ENCODE data around the gene MRLN.

Gene MRLN

DNA sequence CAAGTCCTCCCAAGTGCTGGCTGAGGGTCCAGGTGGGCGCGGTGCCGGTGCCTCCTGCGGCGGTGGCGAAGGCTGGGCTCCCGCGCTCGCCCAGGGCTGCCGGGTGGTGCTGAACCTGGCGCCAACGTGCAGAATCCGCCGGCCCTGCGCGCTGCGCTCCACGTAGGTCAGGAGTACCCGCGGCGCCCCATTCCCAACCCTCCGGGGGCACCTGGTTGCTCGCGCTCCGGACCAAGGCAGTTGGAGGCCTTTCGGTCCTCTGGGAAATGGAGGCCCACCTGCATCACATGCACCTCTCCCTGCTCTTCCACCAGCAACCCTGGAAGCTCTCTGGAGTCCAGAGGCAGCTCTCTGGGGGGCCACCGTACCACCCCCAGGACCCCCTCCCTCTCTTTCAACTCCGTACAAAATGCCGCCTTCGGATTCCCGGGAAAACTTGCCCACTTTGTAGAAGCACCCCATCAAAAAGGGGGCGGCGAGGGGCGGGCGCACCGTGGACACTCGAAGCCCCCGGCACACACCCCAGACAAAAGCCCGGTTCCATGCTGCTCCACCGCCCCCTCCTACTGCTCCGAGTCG lies 44.4 kb downstream of the MRLN start:
- no peak overlapping the region for H3K4ac ChIP-seq (ENCODE audit: low read length)
- H3K14ac ChIP-seq (ENCODE audit: low read length), result peak overlapping the region; percentile 47
- no peak overlapping the region for H3K23ac ChIP-seq (ENCODE audit: low read depth, low read length, poor library complexity)
- peaks cover 0 to 3% of the 10 kb centered on the region in 2 donors for H3K9me3 ChIP-seq (replicated peaks in 1 of 2; ENCODE audit: control insufficient read depth in 2 of 2, insufficient read depth in 1 of 2, low read depth in 1 of 2, low read length in 2 of 2)
- peak overlapping the region; percentile 98 for H2AFZ ChIP-seq (ENCODE audit: low read length)
- peak overlapping the region; percentile 88 for H3K9ac ChIP-seq (ENCODE audit: low read depth, low read length, poor library complexity)
- H2BK15ac ChIP-seq (ENCODE audit: low read length), result peak overlapping the region; percentile 88
- H2BK5ac ChIP-seq (ENCODE audit: low read length), result peak overlapping the region; percentile 43
- no CpG with 5 or more reads among the region's 42 CpGs for WGBS, 2 donors (ENCODE audit: extremely low coverage in 2 of 2, insufficient read length in 2 of 2, insufficient replicate concordance in 1 of 2)
- peak; percentile 21 for DNase-seq (ENCODE audit: low spot score)
- peak overlapping the region; percentile 94 for H4K91ac ChIP-seq (ENCODE audit: low read depth, low read length, poor library complexity)
- H2AK5ac ChIP-seq (ENCODE audit: low read depth, low read length), result peak overlapping the region; percentile 73
- H3K79me1 ChIP-seq (ENCODE audit: low read depth, low read length), result peaks cover 4% of the 10 kb centered on the region
- H3K27me3 ChIP-seq (ENCODE audit: control insufficient read depth in 3 of 3, insufficient read depth in 3 of 3, low read depth in 1 of 3, low read length in 3 of 3), result peaks cover 0 to 28% (median 0%) of the 10 kb centered on the region in 3 experiments
- H3K27ac ChIP-seq (replicated peaks; ENCODE audit: low read length), result peak overlapping the region; percentile 62
- H3K4me2 ChIP-seq (ENCODE audit: insufficient read depth, low read length, poor library complexity, severe bottlenecking), result peak overlapping the region; percentile 84
- H3K4me1 ChIP-seq (ENCODE audit: control insufficient read depth in 2 of 2, insufficient read depth in 1 of 2, low read depth in 1 of 2, low read length in 2 of 2), result peaks cover 6 to 7% of the 10 kb centered on the region in 2 donors
- H3K18ac ChIP-seq (ENCODE audit: low read length), result peak overlapping the region; percentile 98
- H3K4me3 ChIP-seq (ENCODE audit: low read length in 2 of 2), result peak overlapping the region; percentile 89 to 92
- peak overlapping the region; percentile 50 for H2BK12ac ChIP-seq (ENCODE audit: low read length)
- peaks cover 3 to 39% of the 10 kb centered on the region in 2 donors for H3K36me3 ChIP-seq (replicated peaks in 1 of 2; ENCODE audit: control insufficient read depth in 2 of 2, insufficient read depth in 2 of 2, low read length in 2 of 2)
- no peak overlapping the region for H4K8ac ChIP-seq (ENCODE audit: low read depth, low read length)
- peak overlapping the region; percentile 98 for H2BK120ac ChIP-seq (ENCODE audit: low read depth, low read length)

DNA sequence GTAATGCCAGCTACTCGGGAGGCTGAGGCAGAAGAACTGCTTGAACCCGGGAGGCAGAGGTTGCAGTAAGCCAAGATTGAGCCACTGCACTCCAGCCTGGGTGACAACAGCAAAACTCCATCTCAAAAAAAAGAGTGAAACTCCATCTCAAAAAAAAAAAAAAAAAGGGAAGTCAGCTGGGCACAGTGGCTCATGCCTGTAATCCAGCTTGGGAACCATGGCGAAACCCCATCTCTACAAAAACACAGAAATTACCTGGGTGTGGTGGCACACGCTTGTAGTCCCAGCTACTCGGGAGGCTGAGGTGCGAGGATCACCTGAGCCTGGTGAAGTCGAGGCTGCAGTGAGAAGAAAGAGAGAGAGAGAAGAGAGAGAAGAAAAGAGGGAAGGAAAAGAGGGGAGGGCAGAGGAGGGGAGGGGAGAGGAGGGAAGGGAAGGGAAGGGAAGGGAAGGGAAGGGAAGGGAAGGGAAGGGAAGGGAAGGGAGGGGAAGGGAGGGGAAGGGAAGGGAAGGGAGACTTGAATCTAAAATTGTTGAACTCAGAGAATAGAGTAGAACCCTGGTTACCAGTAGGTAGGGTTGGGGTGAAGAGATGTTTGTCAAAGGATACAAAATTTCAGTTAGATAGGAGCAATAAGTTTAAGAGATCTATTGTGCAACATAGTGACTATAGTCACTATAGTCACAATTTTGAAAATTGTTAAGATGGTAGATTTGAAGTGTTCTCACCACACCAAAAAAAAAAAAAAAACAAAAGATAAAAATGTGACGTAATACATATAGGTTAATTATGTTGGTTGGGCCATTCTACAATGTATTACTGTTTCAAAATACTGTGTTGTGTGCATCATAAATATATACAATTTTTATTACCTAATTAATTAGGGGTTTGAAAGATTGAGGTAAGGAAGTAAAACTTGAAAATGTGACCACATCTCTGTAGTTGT lies 46.1 kb downstream of the MRLN start:
- Histone ChIP-seq H3K14ac (ENCODE audit: low read length) (no peak overlapping the region), H2AFZ (ENCODE audit: low read length) (no peak overlapping the region), H3K27ac (replicated peaks; ENCODE audit: low read length) (no peak overlapping the region), H2BK15ac (ENCODE audit: low read length) (no peak overlapping the region), H3K9me3 (replicated peaks in 1 of 2; ENCODE audit: control insufficient read depth in 2 of 2, insufficient read depth in 1 of 2, low read depth in 1 of 2, low read length in 2 of 2) (peaks cover 0 to 3% of the 10 kb centered on the region in 2 donors), H3K79me1 (ENCODE audit: low read depth, low read length) (peaks cover 4% of the 10 kb centered on the region), H3K27me3 (ENCODE audit: control insufficient read depth in 3 of 3, insufficient read depth in 3 of 3, low read depth in 1 of 3, low read length in 3 of 3) (peaks cover 0 to 15% (median 0%) of the 10 kb centered on the region in 3 experiments), H3K9ac (ENCODE audit: low read depth, low read length, poor library complexity) (no peak overlapping the region), H2BK5ac (ENCODE audit: low read length) (no peak overlapping the region), H3K4me1 (ENCODE audit: control insufficient read depth in 2 of 2, insufficient read depth in 1 of 2, low read depth in 1 of 2, low read length in 2 of 2) (peaks cover 6 to 7% of the 10 kb centered on the region in 2 donors), H4K91ac (ENCODE audit: low read depth, low read length, poor library complexity) (no peak overlapping the region), H2BK120ac (ENCODE audit: low read depth, low read length) (no peak overlapping the region), H2BK12ac (ENCODE audit: low read length) (no peak overlapping the region), H3K18ac (ENCODE audit: low read length) (no peak overlapping the region), H3K23ac (ENCODE audit: low read depth, low read length, poor library complexity) (no peak overlapping the region), H4K8ac (ENCODE audit: low read depth, low read length) (no peak overlapping the region), H3K36me3 (replicated peaks in 1 of 2; ENCODE audit: control insufficient read depth in 2 of 2, insufficient read depth in 2 of 2, low read length in 2 of 2) (peaks cover 3 to 57% of the 10 kb centered on the region in 2 donors), H3K4me3 (ENCODE audit: low read length in 2 of 2) (peak overlapping the region in 1 of 2 donors; percentile 92), H3K4ac (ENCODE audit: low read length) (no peak overlapping the region), H2AK5ac (ENCODE audit: low read depth, low read length) (no peak overlapping the region), H3K4me2 (ENCODE audit: insufficient read depth, low read length, poor library complexity, severe bottlenecking) (no peak overlapping the region)
- no CpG with 5 or more reads among the region's 8 CpGs for WGBS, 2 donors (ENCODE audit: extremely low coverage in 2 of 2, insufficient read length in 2 of 2, insufficient replicate concordance in 1 of 2)
- no peak for DNase-seq (ENCODE audit: low spot score)

DNA sequence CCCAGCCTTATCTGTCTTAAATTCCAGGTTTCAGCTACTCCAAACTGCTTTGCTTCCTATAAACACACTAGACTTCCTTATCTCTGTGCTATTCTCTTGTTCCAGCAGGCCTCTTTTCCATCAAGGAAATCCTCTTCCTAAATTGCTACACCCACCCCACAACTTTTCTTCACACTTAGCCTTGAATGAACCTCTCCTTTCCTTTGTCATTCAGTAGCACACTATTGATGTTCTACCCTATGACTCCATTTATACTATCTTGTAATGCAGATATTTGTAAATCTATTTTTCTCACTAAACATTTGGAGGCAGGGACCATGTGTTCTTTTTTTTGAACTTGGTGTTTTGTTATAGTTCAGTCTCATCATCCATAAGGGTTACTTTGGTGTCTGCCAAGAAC lies 47.3 kb downstream of the MRLN start:
- no peak overlapping the region for H3K23ac ChIP-seq (ENCODE audit: low read depth, low read length, poor library complexity)
- H4K91ac ChIP-seq (ENCODE audit: low read depth, low read length, poor library complexity), result no peak overlapping the region
- no peak overlapping the region for H2BK5ac ChIP-seq (ENCODE audit: low read length)
- H3K9ac ChIP-seq (ENCODE audit: low read depth, low read length, poor library complexity), result no peak overlapping the region
- DNase-seq (ENCODE audit: low spot score), result no peak
- H2BK15ac ChIP-seq (ENCODE audit: low read length), result no peak overlapping the region
- no peak overlapping the region for H3K4me2 ChIP-seq (ENCODE audit: insufficient read depth, low read length, poor library complexity, severe bottlenecking)
- H3K27me3 ChIP-seq (ENCODE audit: control insufficient read depth in 3 of 3, insufficient read depth in 3 of 3, low read depth in 1 of 3, low read length in 3 of 3), result peaks cover 0 to 9% (median 0%) of the 10 kb centered on the region in 3 experiments
- no peak overlapping the region for H3K4ac ChIP-seq (ENCODE audit: low read length)
- no peak overlapping the region for H3K14ac ChIP-seq (ENCODE audit: low read length)
- no peak overlapping the region for H2AK5ac ChIP-seq (ENCODE audit: low read depth, low read length)
- no peak overlapping the region for H3K27ac ChIP-seq (replicated peaks; ENCODE audit: low read length)
- H3K4me1 ChIP-seq (ENCODE audit: control insufficient read depth in 2 of 2, insufficient read depth in 1 of 2, low read depth in 1 of 2, low read length in 2 of 2), result peaks cover 6 to 9% of the 10 kb centered on the region in 2 donors
- H3K4me3 ChIP-seq (ENCODE audit: low read length in 2 of 2), result no peak overlapping the region
- no peak overlapping the region for H3K18ac ChIP-seq (ENCODE audit: low read length)
- H3K36me3 ChIP-seq (replicated peaks in 1 of 2; ENCODE audit: control insufficient read depth in 2 of 2, insufficient read depth in 2 of 2, low read length in 2 of 2), result peaks cover 3 to 69% of the 10 kb centered on the region in 2 donors
- H3K9me3 ChIP-seq (replicated peaks in 1 of 2; ENCODE audit: control insufficient read depth in 2 of 2, insufficient read depth in 1 of 2, low read depth in 1 of 2, low read length in 2 of 2), result peaks cover 0 to 3% of the 10 kb centered on the region in 2 donors
- H2BK120ac ChIP-seq (ENCODE audit: low read depth, low read length), result no peak overlapping the region
- no peak overlapping the region for H2BK12ac ChIP-seq (ENCODE audit: low read length)
- H3K79me1 ChIP-seq (ENCODE audit: low read depth, low read length), result peaks cover 4% of the 10 kb centered on the region
- no peak overlapping the region for H2AFZ ChIP-seq (ENCODE audit: low read length)
- no peak overlapping the region for H4K8ac ChIP-seq (ENCODE audit: low read depth, low read length)

DNA sequence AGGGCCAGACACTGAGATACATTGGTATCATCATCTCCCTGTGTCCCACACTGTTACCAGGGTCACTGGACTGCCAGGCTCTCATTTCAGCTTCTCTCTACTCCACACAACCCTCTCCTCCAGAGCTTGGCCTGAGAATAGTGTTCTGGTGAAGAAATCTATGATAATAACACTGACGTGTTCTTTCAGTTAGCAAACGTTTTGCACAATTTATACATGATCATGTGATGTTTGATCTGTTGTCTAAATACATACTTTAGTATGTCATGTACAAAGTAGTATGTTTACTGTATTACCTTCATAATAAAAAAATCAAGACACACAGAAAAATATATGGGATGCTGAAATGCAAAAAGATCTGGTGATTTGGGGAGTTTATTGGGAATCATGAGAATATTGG lies 48.6 kb downstream of the MRLN start:
- Histone ChIP-seq H3K9me3 (replicated peaks in 1 of 2; ENCODE audit: control insufficient read depth in 2 of 2, insufficient read depth in 1 of 2, low read depth in 1 of 2, low read length in 2 of 2) (peaks cover 0 to 3% of the 10 kb centered on the region in 2 donors), H2BK5ac (ENCODE audit: low read length) (no peak overlapping the region), H3K18ac (ENCODE audit: low read length) (no peak overlapping the region), H3K27me3 (ENCODE audit: control insufficient read depth in 3 of 3, insufficient read depth in 3 of 3, low read depth in 1 of 3, low read length in 3 of 3) (no peaks in the 10 kb centered on the region), H2BK15ac (ENCODE audit: low read length) (no peak overlapping the region), H3K79me1 (ENCODE audit: low read depth, low read length) (peaks cover 4% of the 10 kb centered on the region), H2BK12ac (ENCODE audit: low read length) (no peak overlapping the region), H3K14ac (ENCODE audit: low read length) (no peak overlapping the region), H3K23ac (ENCODE audit: low read depth, low read length, poor library complexity) (no peak overlapping the region), H2BK120ac (ENCODE audit: low read depth, low read length) (no peak overlapping the region), H3K27ac (replicated peaks; ENCODE audit: low read length) (no peak overlapping the region), H3K4me2 (ENCODE audit: insufficient read depth, low read length, poor library complexity, severe bottlenecking) (no peak overlapping the region), H4K8ac (ENCODE audit: low read depth, low read length) (no peak overlapping the region), H2AK5ac (ENCODE audit: low read depth, low read length) (no peak overlapping the region), H3K4ac (ENCODE audit: low read length) (no peak overlapping the region), H3K9ac (ENCODE audit: low read depth, low read length, poor library complexity) (no peak overlapping the region), H2AFZ (ENCODE audit: low read length) (no peak overlapping the region), H3K4me1 (ENCODE audit: control insufficient read depth in 2 of 2, insufficient read depth in 1 of 2, low read depth in 1 of 2, low read length in 2 of 2) (peaks cover 5 to 6% of the 10 kb centered on the region in 2 donors), H3K4me3 (ENCODE audit: low read length in 2 of 2) (no peak overlapping the region), H3K36me3 (replicated peaks in 1 of 2; ENCODE audit: control insufficient read depth in 2 of 2, insufficient read depth in 2 of 2, low read length in 2 of 2) (peaks cover 3 to 82% of the 10 kb centered on the region in 2 donors), H4K91ac (ENCODE audit: low read depth, low read length, poor library complexity) (no peak overlapping the region)
- no CpG with 5 or more reads among the region's 2 CpGs for WGBS, 2 donors (ENCODE audit: extremely low coverage in 2 of 2, insufficient read length in 2 of 2, insufficient replicate concordance in 1 of 2)
- DNase-seq (ENCODE audit: low spot score), result no peak
